Hepatic stellate cell (primary cell): Measurements from ENCODE around the gene FBXO15.
A peak's percentile ranks its signal among the peaks of the same experiment; 100 is the strongest.

Experiments
- DNase-seq: peaks from one replicate; pipeline ENCODE4 v3.0.0; 2011; ENCODE audit warnings: low spot score

FBXO15 gene

GRCh38 chr18:74113711-74114110, 33.9 kb downstream of the FBXO15 start:
- DNase-seq, result no peak

- DNase-seq, result no peak
These were observed 36.7 kb downstream of the FBXO15 start for GRCh38 chr18:74110976-74111375.

- no peak for DNase-seq
These were observed 37.5 kb downstream of the FBXO15 start for GRCh38 chr18:74110149-74110548.

- DNase-seq, result no peak
These were observed 39.2 kb downstream of the FBXO15 start for GRCh38 chr18:74108460-74108859.

GRCh38 chr18:74097803-74098202, 49.8 kb downstream of the FBXO15 start:
- no peak for DNase-seq

GRCh38 chr18:74092922-74093321, 54.7 kb downstream of the FBXO15 start:
- DNase-seq, result no peak

- DNase-seq, result no peak
These were observed 63.3 kb downstream of the FBXO15 start for GRCh38 chr18:74084184-74084855.

GRCh38 chr18:74083557-74083952, 64.1 kb downstream of the FBXO15 start:
- no peak for DNase-seq

- no peak for DNase-seq
These were observed 64.7 kb downstream of the FBXO15 start for GRCh38 chr18:74082742-74083556.

GRCh38 chr18:74081966-74082741, 65.5 kb downstream of the FBXO15 start:
- DNase-seq, result peak; percentile 80

- DNase-seq, result no peak
These were observed 69.4 kb downstream of the FBXO15 start for GRCh38 chr18:74078257-74078656.

GRCh38 chr18:74074668-74075564, 72.7 kb downstream of the FBXO15 start:
- DNase-seq, result no peak

GRCh38 chr18:74073957-74074667, 73.5 kb downstream of the FBXO15 start:
- no peak for DNase-seq

GRCh38 chr18:74069178-74070050, 78.2 kb downstream of the FBXO15 start:
- DNase-seq, result no peak

GRCh38 chr18:74068296-74068695, 79.3 kb downstream of the FBXO15 start:
- DNase-seq, result no peak

- DNase-seq, result no peak
These were observed 81.6 kb downstream of the FBXO15 start for GRCh38 chr18:74066018-74066417.

- no peak for DNase-seq
These were observed 82.3 kb downstream of the FBXO15 start for GRCh38 chr18:74065366-74065765.

GRCh38 chr18:74064510-74064909, 83.1 kb downstream of the FBXO15 start:
- DNase-seq, result no peak

- no peak for DNase-seq
These were observed 84.1 kb downstream of the FBXO15 start for GRCh38 chr18:74063557-74063956.

GRCh38 chr18:74063023-74063422, 84.6 kb downstream of the FBXO15 start:
- no peak for DNase-seq
